CD8-positive, alpha-beta memory T cell (primary cell): ENCODE results near the gene TIMP2. TPM values are rescaled to one million over a fixed set of nuclear protein-coding genes. Genes with fewer than 3 reads are reported as not detected.

ENCODE experiments used
- CTCF ChIA-PET: fragments of 350-600 bp; sonication (Branson Sonifier 250); formaldehyde crosslinking; loops from one replicate; lab custom pipeline; 2021; ENCODE audit warnings: antibody characterized with exemption; lab: Charles Lee
- POLR2A ChIA-PET: fragments of 350-600 bp; sonication (Branson Sonifier 250); formaldehyde crosslinking; loops from one replicate; lab custom pipeline; 2021; ENCODE audit warnings: antibody characterized with exemption; lab: Charles Lee
- DNase-seq, 5 donors: peaks; one replicate each; pipeline versions ENCODE4 v3.0.0 to v3.0.0-alpha.2; 2020 to 2022; ENCODE audit warnings: mixed read lengths in 1 of 5
- H3K27ac ChIP-seq: one replicate; pipeline ENCODE4 v1.7.0; 2013; ENCODE audit warnings: low read depth, mild to moderate bottlenecking, low read length, moderate library complexity
- H3K27me3 ChIP-seq: 2 replicates; pipeline ENCODE4 v1.7.0; 2013; ENCODE audit warnings: low read length, mild to moderate bottlenecking; ENCODE audit not compliant: insufficient read depth, poor library complexity, severe bottlenecking
- H3K36me3 ChIP-seq: 2 replicates; pipeline ENCODE4 v1.7.0; 2013; ENCODE audit warnings: mild to moderate bottlenecking, low read length, moderate library complexity; ENCODE audit not compliant: insufficient read depth
- H3K4me1 ChIP-seq: 2 replicates; pipeline ENCODE4 v1.7.0; 2013; ENCODE audit warnings: mild to moderate bottlenecking, low read length, moderate library complexity; ENCODE audit not compliant: insufficient read depth
- H3K4me3 ChIP-seq: 2 replicates; pipeline ENCODE4 v1.7.0; 2013; ENCODE audit warnings: mild to moderate bottlenecking, low read length
- H3K9me3 ChIP-seq: 2 replicates; pipeline ENCODE4 v1.7.0; 2013; ENCODE audit warnings: mild to moderate bottlenecking, low read length
- H3K27ac Mint-ChIP-seq, 8 donors: one replicate each; pipeline ENCODE4 v1.8.0; 2020 to 2021; ENCODE audit warnings: mixed read lengths in 8 of 8, mild to moderate bottlenecking in 6 of 8, inconsistent platforms in 3 of 8, moderate library complexity in 3 of 8
- H3K27me3 Mint-ChIP-seq, 2 donors: one replicate each; pipeline ENCODE4 v1.8.0; 2020 to 2021; ENCODE audit warnings: mixed read lengths in 2 of 2, mild to moderate bottlenecking in 1 of 2, moderate library complexity in 1 of 2
- H3K36me3 Mint-ChIP-seq, 3 donors: one replicate each; pipeline ENCODE4 v1.8.0; 2020 to 2021; ENCODE audit warnings: mixed read lengths in 3 of 3, inconsistent platforms in 1 of 3, mild to moderate bottlenecking in 1 of 3
- H3K4me1 Mint-ChIP-seq, 3 donors: one replicate each; pipeline ENCODE4 v1.8.0; 2020 to 2021; ENCODE audit warnings: mixed read lengths in 3 of 3, inconsistent platforms in 1 of 3, mild to moderate bottlenecking in 1 of 3
- H3K4me3 Mint-ChIP-seq, 7 donors: one replicate each; pipeline ENCODE4 v1.8.0; 2020 to 2021; ENCODE audit warnings: mixed read lengths in 7 of 7, mild to moderate bottlenecking in 6 of 7, moderate library complexity in 4 of 7, inconsistent platforms in 2 of 7
- H3K9me3 Mint-ChIP-seq, 5 donors: one replicate each; pipeline ENCODE4 v1.8.0; 2020 to 2022; ENCODE audit warnings: mixed read lengths in 5 of 5, mild to moderate bottlenecking in 3 of 5, moderate library complexity in 2 of 5, inconsistent platforms in 1 of 5
- polyA plus RNA-seq: library from polyadenylated mRNA; unstranded; fragments of 300-500 nt; fragmentation: Illumina TruSeq; gene quantifications from one replicate; pipeline ENCODE4 v1.2.3, GENCODE V29; 2021
- total RNA-seq, 2 experiments: library from RNA; stranded (reverse); gene quantifications; one replicate each; pipeline ENCODE4 v1.2.3, GENCODE V29; 2021

TIMP2 gene
- total and polyA plus RNA-seq, 3 experiments from 2014 or later = 0.08 to 1.6 (median 1.3) TPM

DNA sequence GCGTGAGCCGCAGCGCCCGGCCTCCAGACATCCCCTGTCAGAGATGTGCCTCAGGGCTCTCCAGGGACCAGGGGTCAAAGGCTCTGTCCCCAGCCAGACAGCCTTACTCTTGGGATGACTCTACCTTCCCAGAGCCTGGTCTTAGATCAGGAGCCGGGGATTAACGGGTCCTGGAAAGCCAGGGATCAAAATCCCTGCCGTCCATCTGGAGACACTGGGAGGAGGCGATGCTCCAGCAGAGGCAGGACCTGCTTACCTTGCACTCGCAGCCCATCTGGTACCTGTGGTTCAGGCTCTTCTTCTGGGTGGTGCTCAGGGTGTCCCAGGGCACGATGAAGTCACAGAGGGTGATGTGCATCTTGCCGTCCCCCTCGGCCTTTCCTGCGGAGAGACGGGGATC is 67.9 kb downstream of the TIMP2 start:
- Histone ChIP-seq H3K4me3 (no peak overlapping the region), H3K9me3 (no peaks in the 10 kb centered on the region), H3K27ac (no peak overlapping the region), H3K36me3 (no peaks in the 10 kb centered on the region), H3K4me1 (no peaks in the 10 kb centered on the region), H3K27me3 (no peaks in the 10 kb centered on the region)
- no peak overlapping the region for H3K4me3 Mint-ChIP-seq
- H3K4me1 Mint-ChIP-seq = no peaks in the 10 kb centered on the region
- H3K36me3 Mint-ChIP-seq = no peaks in the 10 kb centered on the region
- no peaks in the 10 kb centered on the region for H3K9me3 Mint-ChIP-seq
- H3K27me3 Mint-ChIP-seq = peaks cover 0 to 11% of the 10 kb centered on the region in 2 donors
- DNase-seq = no peak
- H3K27ac Mint-ChIP-seq = no peak overlapping the region
- POLR2A ChIA-PET = no interaction called here
- CTCF ChIA-PET = no interaction called here

DNA sequence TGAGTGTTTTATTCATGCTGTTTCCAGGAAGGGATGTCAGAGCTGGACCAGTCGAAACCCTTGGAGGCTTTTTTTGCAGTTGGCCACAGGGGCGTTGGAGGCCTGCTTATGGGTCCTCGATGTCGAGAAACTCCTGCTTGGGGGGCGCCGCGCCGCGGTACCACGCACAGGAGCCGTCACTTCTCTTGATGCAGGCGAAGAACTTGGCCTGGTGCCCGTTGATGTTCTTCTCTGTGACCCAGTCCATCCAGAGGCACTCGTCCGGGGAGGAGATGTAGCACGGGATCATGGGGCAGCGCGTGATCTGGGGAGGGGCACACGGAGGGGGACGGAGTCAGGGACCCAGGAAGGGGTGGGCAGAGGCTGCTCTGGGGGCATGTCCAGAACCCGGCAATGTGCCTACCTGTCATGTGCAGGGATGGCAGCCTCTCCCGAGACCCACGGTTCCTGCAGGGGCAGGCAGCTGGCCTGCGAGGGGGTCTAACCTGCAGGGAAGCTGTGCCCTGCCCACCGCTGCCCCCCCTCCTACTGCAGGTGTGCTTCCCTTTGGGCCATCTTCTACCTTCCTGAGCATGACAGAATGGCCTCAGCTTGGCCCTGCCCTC is 69.5 kb downstream of the TIMP2 start:
- Mint-ChIP-seq H3K9me3 (no peaks in the 10 kb centered on the region), H3K4me3 (no peak overlapping the region), H3K36me3 (no peaks in the 10 kb centered on the region), H3K4me1 (no peaks in the 10 kb centered on the region), H3K27me3 (peaks cover 0 to 6% of the 10 kb centered on the region in 2 donors), H3K27ac (peak overlapping the region in 1 of 8 donors; percentile 54)
- Histone ChIP-seq H3K36me3 (no peaks in the 10 kb centered on the region), H3K4me3 (no peak overlapping the region), H3K27ac (no peak overlapping the region), H3K9me3 (no peaks in the 10 kb centered on the region), H3K27me3 (no peaks in the 10 kb centered on the region), H3K4me1 (no peaks in the 10 kb centered on the region)
- ChIA-PET POLR2A (no interaction called here), CTCF (no interaction called here)
- no peak for DNase-seq

DNA sequence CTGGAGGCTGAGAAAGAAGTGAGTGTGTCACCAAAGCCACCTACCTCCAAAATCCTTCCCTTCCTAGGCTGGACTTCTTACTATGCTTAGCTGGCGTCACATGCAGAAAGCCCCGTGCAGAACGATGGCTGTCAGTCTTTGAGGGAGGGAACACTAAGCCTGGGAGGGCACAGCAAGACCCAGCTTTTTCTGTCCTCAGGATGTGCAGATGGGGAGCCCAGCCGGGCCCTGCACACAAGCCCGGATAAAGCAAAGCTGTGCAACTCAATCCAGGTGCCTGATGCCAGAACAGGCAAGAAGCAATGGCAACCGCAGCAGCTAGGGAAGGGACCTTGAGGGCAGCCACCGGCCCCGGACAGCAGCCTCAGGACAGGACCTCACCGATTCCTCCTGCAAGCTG is 70.7 kb downstream of the TIMP2 start:
- ChIA-PET CTCF (interaction anchor here (0.8 to 1.5 kb wide), 2 partner anchors 11 to 117 kb away, joined by 3 to 4 read pairs; no protein-coding TSS in a partner anchor), POLR2A (interaction anchor here (0.6 kb wide), 1 partner anchor 726 kb away, joined by 4 read pairs; the partner anchor contains the start of gene TMC6)
- DNase-seq = no peak
- Mint-ChIP-seq H3K27ac (no peak overlapping the region), H3K36me3 (no peaks in the 10 kb centered on the region), H3K27me3 (peaks cover 0 to 7% of the 10 kb centered on the region in 2 donors), H3K4me1 (no peaks in the 10 kb centered on the region), H3K4me3 (no peak overlapping the region), H3K9me3 (no peaks in the 10 kb centered on the region)
- Histone ChIP-seq H3K36me3 (no peaks in the 10 kb centered on the region), H3K9me3 (no peaks in the 10 kb centered on the region), H3K4me3 (no peak overlapping the region), H3K27ac (no peak overlapping the region), H3K27me3 (no peaks in the 10 kb centered on the region), H3K4me1 (no peaks in the 10 kb centered on the region)

DNA sequence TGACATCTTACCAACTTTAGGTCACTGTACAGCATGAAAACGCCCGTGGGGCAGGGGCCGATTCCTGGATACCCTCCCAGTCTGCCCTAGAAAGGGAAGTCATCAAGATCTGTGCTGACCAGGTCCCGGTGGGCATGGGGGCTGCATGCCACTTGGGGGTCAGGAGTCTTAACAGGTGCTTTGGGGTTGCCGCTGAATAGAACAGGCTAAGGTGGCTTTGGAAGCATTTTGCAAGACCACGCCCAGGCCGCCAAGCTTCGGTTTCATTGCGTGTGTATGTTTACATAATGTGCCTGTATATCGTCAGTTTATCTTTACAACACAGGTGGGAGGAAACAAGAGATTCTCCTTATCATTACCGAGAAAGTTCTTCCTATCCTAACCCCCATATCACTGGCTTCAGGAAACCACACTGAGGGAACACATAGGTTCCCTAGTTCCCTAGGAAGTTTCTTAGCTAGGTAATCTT is 71.2 kb downstream of the TIMP2 start:
- POLR2A ChIA-PET = interaction anchor here (0.6 kb wide), 1 partner anchor 725 kb away, joined by 4 read pairs; the partner anchor contains the start of gene TMC6
- Histone ChIP-seq H3K27me3 (no peaks in the 10 kb centered on the region), H3K9me3 (no peaks in the 10 kb centered on the region), H3K4me3 (no peak overlapping the region), H3K4me1 (no peaks in the 10 kb centered on the region), H3K27ac (no peak overlapping the region), H3K36me3 (no peaks in the 10 kb centered on the region)
- H3K4me1 Mint-ChIP-seq = no peaks in the 10 kb centered on the region
- no peak for DNase-seq
- no peaks in the 10 kb centered on the region for H3K9me3 Mint-ChIP-seq
- CTCF ChIA-PET = interaction anchor here (0.8 to 2.0 kb wide), 3 partner anchors 11 to 118 kb away, joined by 3 to 6 read pairs (median 4); no protein-coding TSS in a partner anchor
- H3K4me3 Mint-ChIP-seq = no peak overlapping the region
- H3K27me3 Mint-ChIP-seq = peaks cover 0 to 7% of the 10 kb centered on the region in 2 donors
- no peaks in the 10 kb centered on the region for H3K36me3 Mint-ChIP-seq
- peak overlapping the region in 1 of 8 donors; percentile 79 for H3K27ac Mint-ChIP-seq

DNA sequence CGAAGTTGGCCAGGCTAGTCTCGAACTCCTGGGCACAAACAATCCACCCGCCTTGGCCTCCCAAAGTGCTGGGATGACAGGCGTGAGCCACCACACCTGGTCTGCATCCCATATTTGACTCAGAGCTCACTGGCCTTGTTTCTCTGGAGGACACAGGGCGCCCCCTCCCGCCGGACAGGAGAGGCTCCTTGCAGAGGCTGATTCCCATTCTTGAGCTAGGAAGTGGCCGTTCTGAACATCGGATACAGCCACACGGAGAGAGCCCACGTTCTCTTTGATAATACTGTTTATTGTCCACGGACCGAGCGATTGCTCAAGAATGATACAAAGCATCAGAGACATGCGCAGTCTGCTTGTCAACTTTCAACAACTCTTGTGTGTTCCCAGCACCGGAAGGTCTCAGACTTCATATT is 72.5 kb downstream of the TIMP2 start:
- Mint-ChIP-seq H3K4me1 (no peaks in the 10 kb centered on the region), H3K9me3 (no peaks in the 10 kb centered on the region), H3K27me3 (peaks cover 0 to 7% of the 10 kb centered on the region in 2 donors), H3K36me3 (no peaks in the 10 kb centered on the region), H3K4me3 (no peak overlapping the region), H3K27ac (no peak overlapping the region)
- no peaks in the 10 kb centered on the region for H3K4me1 ChIP-seq
- no peak overlapping the region for H3K27ac ChIP-seq
- H3K36me3 ChIP-seq = no peaks in the 10 kb centered on the region
- ChIA-PET POLR2A (no interaction called here), CTCF (interaction anchor here (1.4 to 2.0 kb wide), 2 partner anchors 10 to 13 kb away, joined by 4 to 6 read pairs; no protein-coding TSS in a partner anchor)
- H3K4me3 ChIP-seq = no peak overlapping the region
- no peak for DNase-seq
- H3K9me3 ChIP-seq = no peaks in the 10 kb centered on the region
- no peaks in the 10 kb centered on the region for H3K27me3 ChIP-seq

DNA sequence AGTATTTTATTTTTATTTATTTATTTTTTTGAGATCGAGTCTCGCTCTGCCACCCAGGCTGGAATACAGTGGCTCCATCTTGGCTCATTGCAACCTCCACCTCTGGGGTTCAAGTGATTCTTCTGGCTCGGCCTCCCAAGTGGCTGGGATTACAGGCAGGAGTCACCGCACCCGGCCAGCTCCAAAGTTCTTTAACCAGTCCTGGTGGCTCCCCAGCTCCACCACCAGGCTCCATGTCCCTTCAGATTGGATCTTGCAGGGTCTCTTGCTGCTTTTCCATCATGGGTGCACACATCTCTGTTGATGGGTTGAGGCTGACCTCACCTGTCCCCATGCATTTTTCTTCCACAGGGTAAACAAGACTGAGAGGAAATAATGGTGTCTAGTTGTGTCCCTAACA is 76.2 kb downstream of the TIMP2 start:
- Histone ChIP-seq H3K4me1 (no peaks in the 10 kb centered on the region), H3K27me3 (no peaks in the 10 kb centered on the region), H3K9me3 (no peaks in the 10 kb centered on the region), H3K27ac (no peak overlapping the region), H3K4me3 (no peak overlapping the region), H3K36me3 (no peaks in the 10 kb centered on the region)
- ChIA-PET CTCF (no interaction called here), POLR2A (no interaction called here)
- Mint-ChIP-seq H3K36me3 (no peaks in the 10 kb centered on the region), H3K27ac (no peak overlapping the region), H3K27me3 (peaks cover 0 to 2% of the 10 kb centered on the region in 2 donors), H3K9me3 (no peaks in the 10 kb centered on the region), H3K4me3 (no peak overlapping the region), H3K4me1 (peaks cover 0 to 5% (median 2%) of the 10 kb centered on the region in 3 donors)
- DNase-seq = no peak

DNA sequence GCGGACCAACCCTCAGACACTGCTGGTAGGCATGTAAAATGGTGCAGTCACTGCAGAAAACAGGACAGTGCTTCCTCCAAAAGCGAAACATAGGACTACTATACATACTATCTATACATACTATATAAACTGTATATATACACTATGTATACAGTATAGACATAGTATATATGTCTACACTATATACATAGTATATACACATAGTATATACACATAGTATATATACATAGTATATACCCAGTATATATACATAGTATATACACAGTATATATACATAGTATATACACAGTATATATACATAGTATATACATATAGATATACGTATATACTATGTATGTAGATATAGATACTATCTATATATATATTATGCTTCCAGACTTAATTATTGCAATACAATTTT is 78.1 kb downstream of the TIMP2 start:
- Mint-ChIP-seq H3K27me3 (peaks cover 0 to 2% of the 10 kb centered on the region in 2 donors), H3K4me1 (peaks cover 5 to 17% (median 8%) of the 10 kb centered on the region in 3 donors), H3K4me3 (no peak overlapping the region), H3K9me3 (no peaks in the 10 kb centered on the region), H3K27ac (no peak overlapping the region), H3K36me3 (no peaks in the 10 kb centered on the region)
- Histone ChIP-seq H3K4me1 (peaks cover 10% of the 10 kb centered on the region), H3K27ac (no peak overlapping the region), H3K9me3 (no peaks in the 10 kb centered on the region), H3K36me3 (no peaks in the 10 kb centered on the region), H3K4me3 (no peak overlapping the region), H3K27me3 (no peaks in the 10 kb centered on the region)
- CTCF ChIA-PET = no interaction called here
- DNase-seq = no peak
- POLR2A ChIA-PET = no interaction called here

DNA sequence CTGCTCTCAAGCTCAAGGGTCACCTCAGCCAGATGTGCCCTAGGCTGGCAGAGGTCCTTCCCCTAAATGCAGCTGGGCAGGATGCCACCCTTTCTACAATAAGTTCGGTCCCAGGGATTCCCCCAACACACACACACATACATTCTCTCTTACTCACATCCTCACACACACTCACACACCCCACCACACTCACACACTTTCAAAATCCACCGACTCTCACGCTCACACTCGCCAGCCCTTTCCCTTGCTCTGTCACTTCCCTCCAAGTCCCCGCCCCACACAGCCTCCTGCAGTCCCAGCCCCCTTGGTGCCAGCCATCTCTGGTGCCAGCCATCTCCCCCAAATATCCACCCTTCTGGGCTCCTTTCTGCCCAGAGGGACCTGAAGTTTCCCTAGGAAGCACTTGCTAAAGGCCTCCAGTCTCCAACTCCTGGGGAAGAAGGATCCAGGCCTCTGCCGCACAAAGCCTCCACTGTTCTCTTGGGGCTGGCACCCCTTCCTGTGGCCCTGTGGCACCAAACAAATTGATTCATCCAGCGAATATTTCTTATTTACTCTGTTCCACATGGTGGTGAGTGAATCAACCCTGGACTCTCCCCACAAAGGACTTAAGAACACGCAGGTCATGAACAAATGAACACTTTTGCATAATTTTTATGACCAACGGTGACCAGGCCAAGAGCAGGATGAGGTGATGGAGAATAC is 80.7 kb downstream of the TIMP2 start:
- CTCF ChIA-PET = interaction anchor here (0.5 to 0.7 kb wide), 2 partner anchors 100 to 156 kb away, joined by 3 read pairs; no protein-coding TSS in a partner anchor
- Histone ChIP-seq H3K9me3 (no peaks in the 10 kb centered on the region), H3K27me3 (no peaks in the 10 kb centered on the region), H3K27ac (no peak overlapping the region), H3K4me3 (no peak overlapping the region), H3K36me3 (no peaks in the 10 kb centered on the region), H3K4me1 (peaks cover 17% of the 10 kb centered on the region)
- peaks cover 0 to 10% (median under 1%) of the 10 kb centered on the region in 3 donors for H3K36me3 Mint-ChIP-seq
- no peak for DNase-seq
- H3K9me3 Mint-ChIP-seq = no peaks in the 10 kb centered on the region
- peaks cover 0 to 2% of the 10 kb centered on the region in 2 donors for H3K27me3 Mint-ChIP-seq
- POLR2A ChIA-PET = no interaction called here
- peaks cover 12 to 27% (median 17%) of the 10 kb centered on the region in 3 donors for H3K4me1 Mint-ChIP-seq
- peak overlapping the region in 1 of 8 donors; percentile 40 for H3K27ac Mint-ChIP-seq
- H3K4me3 Mint-ChIP-seq = peak overlapping the region in 1 of 7 donors; percentile 28
